SU-DHL-6 (cell line): ENCODE measurements around the gene TMEM120B.
"Not testable (repeated sequence)": the region's sequence is repeated elsewhere in the genome, so short reads cannot be mapped to it uniquely, and the experiment has no call there.

Experiments
- CTCF ChIP-seq: fragments of 200-600 bp; sonication (generic); IDR thresholded peaks from one replicate; pipeline ENCODE4 v1.5.1; 2017; ENCODE audit warnings: antibody characterized with exemption, mild to moderate bottlenecking, low read length, moderate library complexity; ENCODE audit not compliant: insufficient read depth, poor library complexity, severe bottlenecking
- EZH2phosphoT487 ChIP-seq: fragments of 200-600 bp; sonication (generic), shearing (Covaris generic); conservative IDR thresholded peaks from 2 replicates; pipeline ENCODE4 v1.6.1; 2018; ENCODE audit warnings: mild to moderate bottlenecking, antibody characterized with exemption, low read length, moderate library complexity, mixed read lengths

GRCh38 chr12:121692744-121693143, 19.8 kb upstream of the TMEM120B start:
- TF ChIP-seq CTCF, EZH2phosphoT487: not testable (repeated sequence)
